HG03457 (cell line): Measurements from ENCODE around the gene SVIL.
"Not testable (repeated sequence)": the region's sequence is repeated elsewhere in the genome, so short reads cannot be mapped to it uniquely, and the experiment has no call there.

Experiments
- ATAC-seq: cut with Tn5 transposase; IDR thresholded peaks from one replicate; pipeline ENCODE4 v1.9.1; 2021; ENCODE audit warnings: moderate number of reproducible peaks; ENCODE audit not compliant: unreplicated experiment

Gene SVIL

GRCh38 chr10:29493697-29494096 is 141.1 kb downstream of the SVIL start:
- no peak for ATAC-seq

- no peak for ATAC-seq
These were observed 142.0 kb downstream of the SVIL start for GRCh38 chr10:29492774-29493173.

- ATAC-seq, result no peak
These were observed 142.9 kb downstream of the SVIL start for GRCh38 chr10:29491918-29492317.

- ATAC-seq, result not testable (repeated sequence)
These were observed 143.9 kb downstream of the SVIL start for GRCh38 chr10:29490781-29491280.

GRCh38 chr10:29488471-29488870 is 146.3 kb downstream of the SVIL start:
- ATAC-seq, result not testable (repeated sequence)

GRCh38 chr10:29487884-29488266 is 146.9 kb downstream of the SVIL start:
- not testable (repeated sequence) for ATAC-seq

- ATAC-seq, result not testable (repeated sequence)
These were observed 147.5 kb downstream of the SVIL start for GRCh38 chr10:29487032-29487883.

GRCh38 chr10:29486433-29486832 is 148.3 kb downstream of the SVIL start:
- no peak for ATAC-seq

GRCh38 chr10:29484677-29485076 is 150.1 kb downstream of the SVIL start:
- ATAC-seq, result not testable (repeated sequence)

GRCh38 chr10:29482591-29483431 is 152.0 kb downstream of the SVIL start:
- no peak for ATAC-seq

- no peak for ATAC-seq
These were observed 152.8 kb downstream of the SVIL start for GRCh38 chr10:29481906-29482440.

GRCh38 chr10:29479981-29480954 is 154.5 kb downstream of the SVIL start:
- no peak for ATAC-seq

- no peak for ATAC-seq
These were observed 155.5 kb downstream of the SVIL start for GRCh38 chr10:29479081-29479925.

- ATAC-seq, result no peak
These were observed 161.2 kb downstream of the SVIL start for GRCh38 chr10:29473406-29474100.

- no peak for ATAC-seq
These were observed 161.7 kb downstream of the SVIL start for GRCh38 chr10:29473087-29473356.

- ATAC-seq, result no peak
These were observed 162.3 kb downstream of the SVIL start for GRCh38 chr10:29472301-29473086.

- no peak for ATAC-seq
These were observed 163.3 kb downstream of the SVIL start for GRCh38 chr10:29471544-29471859.

- no peak for ATAC-seq
These were observed 163.8 kb downstream of the SVIL start for GRCh38 chr10:29470843-29471543.
